OCI-LY3 (cell line): ENCODE data around the gene SLC25A20.

Experiments
- EZH2phosphoT487 ChIP-seq: fragments of 200-600 bp; shearing (Covaris generic); IDR thresholded peaks from 2 replicates; pipeline ENCODE4 v1.6.1; 2018; ENCODE audit warnings: antibody characterized with exemption, mixed run types, low read depth
- TF ChIP-seq, protein P1 (sequence below): fragments of 200-600, 300-600 bp; sonication (generic); IDR thresholded peaks from 2 replicates; pipeline ENCODE4 v1.5.1; 2014; ENCODE audit warnings: antibody characterized with exemption, low read length, low read depth

DNA sequence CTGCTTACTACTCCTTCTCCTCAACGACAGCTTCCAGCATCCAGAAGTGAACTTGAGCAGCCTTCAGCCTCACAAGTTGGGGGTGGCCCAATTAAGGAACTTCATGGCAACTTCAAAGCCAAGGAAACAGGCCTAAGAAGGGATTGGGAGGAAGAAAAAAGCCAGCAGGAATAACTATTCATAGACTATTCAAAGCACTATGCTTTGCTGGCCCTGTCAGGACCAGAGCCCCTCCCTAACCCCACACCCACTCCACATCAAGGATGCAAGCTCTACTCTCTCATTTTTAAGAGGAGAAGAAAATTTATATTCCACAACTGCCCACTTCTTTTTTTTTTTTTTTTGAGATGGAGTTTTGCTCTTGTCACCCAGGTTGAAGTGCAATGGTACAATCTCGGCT is 41.0 kb downstream of the SLC25A20 start:
- TF ChIP-seq, protein P1, sequence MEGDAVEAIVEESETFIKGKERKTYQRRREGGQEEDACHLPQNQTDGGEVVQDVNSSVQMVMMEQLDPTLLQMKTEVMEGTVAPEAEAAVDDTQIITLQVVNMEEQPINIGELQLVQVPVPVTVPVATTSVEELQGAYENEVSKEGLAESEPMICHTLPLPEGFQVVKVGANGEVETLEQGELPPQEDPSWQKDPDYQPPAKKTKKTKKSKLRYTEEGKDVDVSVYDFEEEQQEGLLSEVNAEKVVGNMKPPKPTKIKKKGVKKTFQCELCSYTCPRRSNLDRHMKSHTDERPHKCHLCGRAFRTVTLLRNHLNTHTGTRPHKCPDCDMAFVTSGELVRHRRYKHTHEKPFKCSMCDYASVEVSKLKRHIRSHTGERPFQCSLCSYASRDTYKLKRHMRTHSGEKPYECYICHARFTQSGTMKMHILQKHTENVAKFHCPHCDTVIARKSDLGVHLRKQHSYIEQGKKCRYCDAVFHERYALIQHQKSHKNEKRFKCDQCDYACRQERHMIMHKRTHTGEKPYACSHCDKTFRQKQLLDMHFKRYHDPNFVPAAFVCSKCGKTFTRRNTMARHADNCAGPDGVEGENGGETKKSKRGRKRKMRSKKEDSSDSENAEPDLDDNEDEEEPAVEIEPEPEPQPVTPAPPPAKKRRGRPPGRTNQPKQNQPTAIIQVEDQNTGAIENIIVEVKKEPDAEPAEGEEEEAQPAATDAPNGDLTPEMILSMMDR, result no peak
- no peak for TF ChIP-seq EZH2phosphoT487
